NT2/D1 (cell line): ENCODE results near the gene MASP1.

Source experiments
- YY1 ChIP-seq: IDR thresholded peaks from 2 replicates; pipeline ENCODE4 v1.6.1; 2011; ENCODE audit not compliant: insufficient read length, insufficient read depth
- ZNF274 ChIP-seq: IDR thresholded peaks from 2 replicates; pipeline ENCODE4 v1.6.1; 2011; ENCODE audit warnings: mild to moderate bottlenecking, low read depth, low read length

GRCh38 chr3:187321766-187322165 is 30.2 kb upstream of the MASP1 start:
- TF ChIP-seq YY1 (no peak), ZNF274 (no peak)
